A549 (cell line): ENCODE results near the gene CADPS2. TPM values are rescaled to one million over a fixed set of nuclear protein-coding genes. Genes with fewer than 3 reads are reported as not detected.

Experiments used
- ATAC-seq, 2 experiments: fragments of 200-7000 bp in 1 of 2; fragments of >200 bp in 1 of 2; cut with Nextera tagmentation in 1 of 2; cut with Tn5 transposase in 1 of 2; 3 replicates each; pipeline versions ENCODE4 v1.8.0 to v1.9.1; 2018 to 2020; ENCODE audit warnings: mild to moderate bottlenecking in 1 of 2, moderate library complexity in 1 of 2
- CTCF ChIA-PET: fragments of 300-600 bp; sonication (Branson Sonifier 250); formaldehyde crosslinking; extraction: SDS; loops from one replicate; lab custom pipeline; 2021; ENCODE audit warnings: antibody characterized with exemption, inconsistent platforms; lab: Yijun Ruan, JAX
- POLR2A ChIA-PET: fragments of 350-600 bp; formaldehyde crosslinking; extraction: SDS; loops from one replicate; lab custom pipeline; 2021; ENCODE audit warnings: antibody characterized with exemption, inconsistent platforms; lab: Yijun Ruan, JAX
- DNase-seq, 2 experiments: peaks; one replicate each; pipeline versions ENCODE4 v3.0.0 to v3.0.0-alpha.2; 2011 to 2016; ENCODE audit warnings: low read depth in 1 of 2, low spot score in 1 of 2
- FAIRE-seq: peaks from 2 replicates; lab custom pipeline; 2011; peaks lifted over from hg19 to GRCh38; lab: Jason Lieb, UNC
- H3K27ac ChIP-seq, 2 experiments: fragments of >200 bp; sonication (Bioruptor Twin); formaldehyde crosslinking; 3 replicates each; pipeline ENCODE4 v1.5.1; 2016 to 2017
- H3K4me1 ChIP-seq: fragments of >200 bp; sonication (Bioruptor Twin); formaldehyde crosslinking; 3 replicates; pipeline ENCODE4 v1.6.1; 2016
- H3K4me2 ChIP-seq: fragments of >200 bp; sonication (Bioruptor Twin); formaldehyde crosslinking; 3 replicates; pipeline ENCODE4 v1.6.1; 2016
- H3K4me3 ChIP-seq: fragments of >200 bp; sonication (Bioruptor Twin); formaldehyde crosslinking; 3 replicates; pipeline ENCODE4 v1.5.1; 2016
- H3K9me3 ChIP-seq: fragments of >200 bp; sonication (Bioruptor Twin); formaldehyde crosslinking; 3 replicates; pipeline ENCODE4 v1.6.1; 2016
- ATOH8 ChIP-seq: fragments of 250-450 bp; sonication (Bioruptor Pico); IDR thresholded peaks from 2 replicates; pipeline ENCODE4 v1.5.0; 2020; ENCODE audit warnings: low read depth, mild to moderate bottlenecking, moderate library complexity
- BCL3 ChIP-seq: fragments of >200 bp; sonication (Bioruptor Twin); formaldehyde crosslinking; IDR thresholded peaks from 3 replicates; pipeline ENCODE4 v1.6.1; 2016
- CHD2 ChIP-seq: fragments of 150-350 bp; IDR thresholded peaks from 2 replicates; pipeline ENCODE4 v1.6.1; 2014; ENCODE audit warnings: low read length; ENCODE audit not compliant: partially characterized antibody
- E2F6 ChIP-seq: IDR thresholded peaks from 2 replicates; pipeline ENCODE4 v1.6.1; 2012; ENCODE audit warnings: low read depth, borderline replicate concordance
- EHF ChIP-seq: fragments of 250-450 bp; sonication (Bioruptor Pico); IDR thresholded peaks from 2 replicates; pipeline ENCODE4 v1.5.0; 2020; ENCODE audit warnings: mild to moderate bottlenecking
- ELK1 ChIP-seq: fragments of 150-350 bp; IDR thresholded peaks from 2 replicates; pipeline ENCODE4 v1.6.1; 2014; ENCODE audit warnings: low read depth, mild to moderate bottlenecking, low read length
- FOSL2 ChIP-seq, 2 experiments: fragments of 450-650 bp in 1 of 2; fragments of >200 bp in 1 of 2; sonication (Bioruptor Twin) in 1 of 2; formaldehyde crosslinking; IDR thresholded peaks; 2 replicates each; pipeline versions ENCODE4 v1.5.0 to v1.6.1; 2016 to 2020; ENCODE audit warnings: mild to moderate bottlenecking in 1 of 2, moderate library complexity in 1 of 2
- FOXS1 ChIP-seq: fragments of 250-450 bp; sonication (Bioruptor Pico); IDR thresholded peaks from 2 replicates; pipeline ENCODE4 v1.5.0; 2020; ENCODE audit warnings: mild to moderate bottlenecking, moderate library complexity
- GATA3 ChIP-seq: IDR thresholded peaks from 2 replicates; pipeline ENCODE4 v1.6.1; 2012; ENCODE audit warnings: borderline replicate concordance
- HEYL ChIP-seq: fragments of 250-450 bp; sonication (Bioruptor Pico); IDR thresholded peaks from 2 replicates; pipeline ENCODE4 v1.8.0; 2021; ENCODE audit warnings: mild to moderate bottlenecking, moderate library complexity
- HOXA7 ChIP-seq: fragments of 250-450 bp; sonication (Bioruptor Pico); IDR thresholded peaks from 2 replicates; pipeline ENCODE4 v1.5.0; 2020; ENCODE audit warnings: mild to moderate bottlenecking, moderate library complexity
- JUNB ChIP-seq: fragments of >200 bp; sonication (Bioruptor Twin); formaldehyde crosslinking; IDR thresholded peaks from 2 replicates; pipeline ENCODE4 v1.6.1; 2016
- KDM5A ChIP-seq: fragments of 200-600 bp; sonication (generic); IDR thresholded peaks from 2 replicates; pipeline ENCODE4 v1.6.1; 2016; ENCODE audit warnings: antibody characterized with exemption, mild to moderate bottlenecking
- MAFK ChIP-seq: fragments of 450-650 bp; IDR thresholded peaks from 2 replicates; pipeline ENCODE4 v1.6.1; 2014; ENCODE audit not compliant: partially characterized antibody
- NFE2L2 ChIP-seq: fragments of 150-350 bp; conservative IDR thresholded peaks from 2 replicates; pipeline ENCODE4 v1.6.1; 2014; ENCODE audit warnings: low read length
- NR3C1 ChIP-seq: fragments of >200 bp; sonication (Bioruptor Twin); formaldehyde crosslinking; IDR thresholded peaks from 3 replicates; pipeline ENCODE4 v1.6.1; 2017
- PBX3 ChIP-seq: IDR thresholded peaks from 2 replicates; pipeline ENCODE4 v1.6.1; 2012
- PHF8 ChIP-seq: fragments of 200-600 bp; sonication (generic); IDR thresholded peaks from 2 replicates; pipeline ENCODE4 v1.6.1; 2016; ENCODE audit warnings: low read depth, mild to moderate bottlenecking, antibody characterized with exemption, moderate library complexity, borderline replicate concordance
- POLR2A ChIP-seq: IDR thresholded peaks from 2 replicates; pipeline ENCODE4 v1.6.1; 2012; ENCODE audit warnings: mild to moderate bottlenecking, low read length
- REST ChIP-seq: fragments of 200-600 bp; sonication (generic); IDR thresholded peaks from 2 replicates; pipeline ENCODE4 v1.6.1; 2016; ENCODE audit warnings: antibody characterized with exemption, mild to moderate bottlenecking, moderate library complexity
- RFX5 ChIP-seq: fragments of 450-650 bp; IDR thresholded peaks from 2 replicates; pipeline ENCODE4 v1.7.1; 2014; ENCODE audit warnings: antibody characterized with exemption, mild to moderate bottlenecking, moderate library complexity
- SMC3 ChIP-seq: fragments of >200 bp; sonication (Bioruptor Twin); formaldehyde crosslinking; IDR thresholded peaks from 3 replicates; pipeline ENCODE4 v1.6.1; 2018; ENCODE audit warnings: inconsistent platforms
- SREBF2 ChIP-seq: fragments of 450-650 bp; IDR thresholded peaks from 2 replicates; pipeline ENCODE4 v1.6.1; 2014; ENCODE audit warnings: mild to moderate bottlenecking, moderate library complexity
- ZC3H11A ChIP-seq: fragments of 450-650 bp; IDR thresholded peaks from 2 replicates; pipeline ENCODE4 v1.6.1; 2014; ENCODE audit warnings: antibody characterized with exemption, mild to moderate bottlenecking
- ZFP36 ChIP-seq: fragments of 450-650 bp; IDR thresholded peaks from 2 replicates; pipeline ENCODE4 v1.6.1; 2014; ENCODE audit warnings: borderline replicate concordance; ENCODE audit not compliant: partially characterized antibody
- ZNF302 ChIP-seq: fragments of 250-450 bp; sonication (Bioruptor Pico); IDR thresholded peaks from 2 replicates; pipeline ENCODE4 v1.9.0; 2021; ENCODE audit warnings: inconsistent platforms, mild to moderate bottlenecking, moderate library complexity
- ZSCAN20 ChIP-seq: fragments of 250-450 bp; sonication (Bioruptor Pico); IDR thresholded peaks from 2 replicates; pipeline ENCODE4 v1.8.0; 2022; ENCODE audit warnings: mild to moderate bottlenecking, moderate library complexity
- WGBS: methylation state at CpG from one replicate; pipeline ENCODE4 v1.1.6; 2017; ENCODE audit errors: missing lambda C conversion rate; 5-methylcytosine and 5-hydroxymethylcytosine counted together
- polyA plus RNA-seq, 4 experiments: library from polyadenylated mRNA; depleted of rRNA in 3 of 4; stranded (reverse); fragments of >200 nt; fragmentation: RNase III in 1 of 4; extraction: RNeasy Plus Mini Kit Qiagen cat#74134 plus additional on column Dnase treatment in 1 of 4; gene quantifications; 2 replicates in 3 of 4; 3 replicates in 1 of 4; pipeline ENCODE4 v1.2.3, GENCODE V29; 2011 to 2017

Gene CADPS2
- polyA plus RNA-seq, 2 of the 4 experiments (the other 2 are of a cell fraction), result 0.04 to 0.10 TPM

GRCh38 chr7:122885583-122886356 is 490 bp downstream of the CADPS2 start:
- DNase-seq (peak; percentile 10 to 15), FAIRE-seq (no peak), ATAC-seq (peak; percentile 54 to 70)
- Histone ChIP-seq H3K4me2 (peak overlapping the region; percentile 98), H3K9me3 (no peaks in the 10 kb centered on the region), H3K4me1 (peaks cover 7% of the 10 kb centered on the region; the same call in 1 of the 3 replicates), H3K27ac (peak overlapping the region; percentile 13 to 75; a peak in 3 of 6 replicates), H3K4me3 (peak overlapping the region; percentile 64)
- no peak for TF ChIP-seq ZC3H11A
- no peak for TF ChIP-seq HOXA7 (CRISPR knock-in tag)
- no peak for TF ChIP-seq PBX3
- TF ChIP-seq RFX5, result no peak
- TF ChIP-seq NR3C1, result no peak
- no peak for TF ChIP-seq HEYL (CRISPR knock-in tag)
- no peak for TF ChIP-seq BCL3
- TF ChIP-seq SREBF2, result no peak
- TF ChIP-seq FOSL2 (IDR thresholded peaks at IDR 0.05), result no peak
- TF ChIP-seq FOSL2 (CRISPR knock-in tag; IDR thresholded peaks at IDR 0.05), result no peak
- TF ChIP-seq EHF (CRISPR knock-in tag), result no peak
- TF ChIP-seq ZSCAN20, result no peak
- no peak for TF ChIP-seq ATOH8 (CRISPR knock-in tag)
- TF ChIP-seq POLR2A, result no peak
- CTCF ChIA-PET, result interaction anchor here (0.6 to 0.9 kb wide), 2 partner anchors 10 to 94 kb away, joined by 3 to 5 read pairs; no protein-coding TSS in a partner anchor
- 11% methylated on average over 21 of the region's 70 CpGs for WGBS
- POLR2A ChIA-PET, result no interaction called here

GRCh38 chr7:122884186-122884585 is 2.1 kb downstream of the CADPS2 start:
- Histone ChIP-seq H3K4me3 (no peak overlapping the region), H3K9me3 (no peaks in the 10 kb centered on the region), H3K27ac (no peak overlapping the region), H3K4me1 (peaks cover 7% of the 10 kb centered on the region; the same call in 1 of the 3 replicates), H3K4me2 (no peak overlapping the region)
- CTCF ChIA-PET, result no interaction called here
- no peak for ATAC-seq
- FAIRE-seq, result no peak
- POLR2A ChIA-PET, result no interaction called here
- 30% methylated on average over 4 of the region's 4 CpGs for WGBS
- DNase-seq, result no peak
- TF ChIP-seq MAFK, result no peak
- TF ChIP-seq BCL3, result no peak
- no peak for TF ChIP-seq ELK1
- no peak for TF ChIP-seq CHD2
- no peak for TF ChIP-seq E2F6
- no peak for TF ChIP-seq ZFP36
- no peak for TF ChIP-seq FOXS1
- TF ChIP-seq NFE2L2, result no peak
- no peak for TF ChIP-seq SMC3
- TF ChIP-seq REST, result no peak
- TF ChIP-seq KDM5A, result no peak
- TF ChIP-seq JUNB, result no peak
- no peak for TF ChIP-seq GATA3
- no peak for TF ChIP-seq HEYL (CRISPR knock-in tag)
- no peak for TF ChIP-seq ZNF302 (CRISPR knock-in tag)
- TF ChIP-seq SREBF2, result no peak
- no peak for TF ChIP-seq EHF (CRISPR knock-in tag)
- TF ChIP-seq POLR2A, result no peak
- no peak for TF ChIP-seq PHF8
